SK-N-SH treated with all-trans-retinoic acid at 6 μM for 48 hours (cell line): Measurements from ENCODE around the gene AP5Z1.
A peak's percentile ranks its signal among the peaks of the same experiment; 100 is the strongest.

ENCODE experiments used
- ATAC-seq: fragments of 200-7000 bp; cut with Tn5 transposase; 3 replicates; pipeline ENCODE4 v1.9.1; 2020; ENCODE audit warnings: mild to moderate bottlenecking, moderate library complexity
- ARNTL ChIP-seq: fragments of 450-650 bp; formaldehyde crosslinking; IDR thresholded peaks from 2 replicates; pipeline ENCODE4 v1.5.0; 2020; ENCODE audit warnings: low read depth, mild to moderate bottlenecking, moderate library complexity, borderline replicate concordance
- BACH2 ChIP-seq: fragments of 250-450 bp; sonication (Bioruptor Pico); IDR thresholded peaks from 2 replicates; pipeline ENCODE4 v1.9.0; 2021; ENCODE audit warnings: mild to moderate bottlenecking, borderline replicate concordance
- CSDC2 ChIP-seq: fragments of 250-450 bp; sonication (Bioruptor Pico); IDR thresholded peaks from 2 replicates; pipeline ENCODE4 v1.5.0; 2020; ENCODE audit warnings: mild to moderate bottlenecking, moderate library complexity
- ESRRG ChIP-seq: fragments of 250-450 bp; sonication (Bioruptor Pico); IDR thresholded peaks from 2 replicates; pipeline ENCODE4 v1.6.1; 2021; ENCODE audit warnings: mild to moderate bottlenecking
- GLIS3 ChIP-seq: fragments of 250-450 bp; sonication (Bioruptor Pico); IDR thresholded peaks from 2 replicates; pipeline ENCODE4 v1.5.0; 2020; ENCODE audit warnings: mild to moderate bottlenecking, moderate library complexity
- ISL1 ChIP-seq: fragments of 250-450 bp; sonication (Bioruptor Pico); IDR thresholded peaks from 2 replicates; pipeline ENCODE4 v2.1.2; 2022; ENCODE audit warnings: mild to moderate bottlenecking, moderate library complexity
- OSR1 ChIP-seq: fragments of 250-450 bp; sonication (Bioruptor Pico); IDR thresholded peaks from 2 replicates; pipeline ENCODE4 v1.8.0; 2022; ENCODE audit warnings: moderate library complexity, mild to moderate bottlenecking, inconsistent platforms
- PATZ1 ChIP-seq: fragments of 250-450 bp; sonication (Bioruptor Pico); IDR thresholded peaks from 2 replicates; pipeline ENCODE4 v1.8.0; 2020; ENCODE audit warnings: mild to moderate bottlenecking, moderate library complexity, borderline replicate concordance
- PPARA ChIP-seq: fragments of 250-450 bp; sonication (Bioruptor Pico); IDR thresholded peaks from 2 replicates; pipeline ENCODE4 v1.5.0; 2020; ENCODE audit warnings: mild to moderate bottlenecking, borderline replicate concordance
- RARB ChIP-seq: fragments of 250-450 bp; sonication (Bioruptor Pico); IDR thresholded peaks from 2 replicates; pipeline ENCODE4 v1.8.0; 2021; ENCODE audit warnings: mild to moderate bottlenecking, moderate library complexity
- SNAI2 ChIP-seq: fragments of 250-450 bp; sonication (Bioruptor Pico); IDR thresholded peaks from 2 replicates; pipeline ENCODE4 v1.5.0; 2020; ENCODE audit warnings: mild to moderate bottlenecking, moderate library complexity
- ZFP3 ChIP-seq: fragments of 250-450 bp; sonication (Bioruptor Pico); IDR thresholded peaks from 2 replicates; pipeline ENCODE4 v1.5.0; 2020; ENCODE audit warnings: mild to moderate bottlenecking, moderate library complexity
- ZNF565 ChIP-seq: fragments of 450-650 bp; formaldehyde crosslinking; conservative IDR thresholded peaks from 2 replicates; pipeline ENCODE4 v1.5.0; 2020; ENCODE audit warnings: low read depth, mild to moderate bottlenecking, moderate library complexity
- ZNF70 ChIP-seq: fragments of 450-650 bp; formaldehyde crosslinking; IDR thresholded peaks from 2 replicates; pipeline ENCODE4 v1.5.0; 2020; ENCODE audit warnings: mild to moderate bottlenecking, moderate library complexity
- ZNF8 ChIP-seq: fragments of 450-650 bp; formaldehyde crosslinking; IDR thresholded peaks from 2 replicates; pipeline ENCODE4 v1.5.0; 2020; ENCODE audit warnings: mild to moderate bottlenecking, moderate library complexity
- TF ChIP-seq, protein P1 (sequence below): fragments of 250-450 bp; sonication (Bioruptor Pico); IDR thresholded peaks from 2 replicates; pipeline ENCODE4 v1.5.0; 2020; ENCODE audit warnings: mild to moderate bottlenecking, moderate library complexity
- TF ChIP-seq, protein P2 (sequence below): fragments of 250-450 bp; sonication (Bioruptor Pico); IDR thresholded peaks from 2 replicates; pipeline ENCODE4 v1.5.1; 2020; ENCODE audit warnings: low read depth, mild to moderate bottlenecking, moderate library complexity
- TF ChIP-seq, protein P3 (sequence below): fragments of 250-450 bp; sonication (Bioruptor Pico); IDR thresholded peaks from 2 replicates; pipeline ENCODE4 v1.8.0; 2021; ENCODE audit warnings: low read depth, mild to moderate bottlenecking, moderate library complexity, borderline replicate concordance
- TF ChIP-seq, protein P4 (sequence below): fragments of 250-450 bp; sonication (Bioruptor Pico); IDR thresholded peaks from 2 replicates; pipeline ENCODE4 v1.5.1; 2021; ENCODE audit warnings: mild to moderate bottlenecking, moderate library complexity

AP5Z1 gene

GRCh38 chr7:4737300-4737699 lies 38.1 kb upstream of the AP5Z1 start:
- no peak for TF ChIP-seq GLIS3
- no peak for TF ChIP-seq ZNF8 (CRISPR knock-in tag)
- TF ChIP-seq, protein P1, sequence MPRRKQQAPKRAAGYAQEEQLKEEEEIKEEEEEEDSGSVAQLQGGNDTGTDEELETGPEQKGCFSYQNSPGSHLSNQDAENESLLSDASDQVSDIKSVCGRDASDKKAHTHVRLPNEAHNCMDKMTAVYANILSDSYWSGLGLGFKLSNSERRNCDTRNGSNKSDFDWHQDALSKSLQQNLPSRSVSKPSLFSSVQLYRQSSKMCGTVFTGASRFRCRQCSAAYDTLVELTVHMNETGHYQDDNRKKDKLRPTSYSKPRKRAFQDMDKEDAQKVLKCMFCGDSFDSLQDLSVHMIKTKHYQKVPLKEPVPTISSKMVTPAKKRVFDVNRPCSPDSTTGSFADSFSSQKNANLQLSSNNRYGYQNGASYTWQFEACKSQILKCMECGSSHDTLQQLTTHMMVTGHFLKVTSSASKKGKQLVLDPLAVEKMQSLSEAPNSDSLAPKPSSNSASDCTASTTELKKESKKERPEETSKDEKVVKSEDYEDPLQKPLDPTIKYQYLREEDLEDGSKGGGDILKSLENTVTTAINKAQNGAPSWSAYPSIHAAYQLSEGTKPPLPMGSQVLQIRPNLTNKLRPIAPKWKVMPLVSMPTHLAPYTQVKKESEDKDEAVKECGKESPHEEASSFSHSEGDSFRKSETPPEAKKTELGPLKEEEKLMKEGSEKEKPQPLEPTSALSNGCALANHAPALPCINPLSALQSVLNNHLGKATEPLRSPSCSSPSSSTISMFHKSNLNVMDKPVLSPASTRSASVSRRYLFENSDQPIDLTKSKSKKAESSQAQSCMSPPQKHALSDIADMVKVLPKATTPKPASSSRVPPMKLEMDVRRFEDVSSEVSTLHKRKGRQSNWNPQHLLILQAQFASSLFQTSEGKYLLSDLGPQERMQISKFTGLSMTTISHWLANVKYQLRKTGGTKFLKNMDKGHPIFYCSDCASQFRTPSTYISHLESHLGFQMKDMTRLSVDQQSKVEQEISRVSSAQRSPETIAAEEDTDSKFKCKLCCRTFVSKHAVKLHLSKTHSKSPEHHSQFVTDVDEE (CRISPR knock-in tag): no peak
- TF ChIP-seq ISL1 (CRISPR knock-in tag): no peak
- no peak for TF ChIP-seq ZNF70 (CRISPR knock-in tag)
- no peak for TF ChIP-seq ESRRG (CRISPR knock-in tag)
- TF ChIP-seq, protein P2, sequence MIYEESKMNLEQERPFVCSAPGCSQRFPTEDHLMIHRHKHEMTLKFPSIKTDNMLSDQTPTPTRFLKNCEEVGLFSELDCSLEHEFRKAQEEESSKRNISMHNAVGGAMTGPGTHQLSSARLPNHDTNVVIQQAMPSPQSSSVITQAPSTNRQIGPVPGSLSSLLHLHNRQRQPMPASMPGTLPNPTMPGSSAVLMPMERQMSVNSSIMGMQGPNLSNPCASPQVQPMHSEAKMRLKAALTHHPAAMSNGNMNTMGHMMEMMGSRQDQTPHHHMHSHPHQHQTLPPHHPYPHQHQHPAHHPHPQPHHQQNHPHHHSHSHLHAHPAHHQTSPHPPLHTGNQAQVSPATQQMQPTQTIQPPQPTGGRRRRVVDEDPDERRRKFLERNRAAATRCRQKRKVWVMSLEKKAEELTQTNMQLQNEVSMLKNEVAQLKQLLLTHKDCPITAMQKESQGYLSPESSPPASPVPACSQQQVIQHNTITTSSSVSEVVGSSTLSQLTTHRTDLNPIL (CRISPR knock-in tag): no peak
- TF ChIP-seq RARB: no peak
- TF ChIP-seq CSDC2 (CRISPR knock-in tag): no peak
- no peak for TF ChIP-seq PATZ1 (CRISPR knock-in tag)
- TF ChIP-seq ARNTL (CRISPR knock-in tag): no peak
- no peak for TF ChIP-seq PPARA (CRISPR knock-in tag)
- no peak for TF ChIP-seq BACH2
- TF ChIP-seq, all 23 proteins: peak for 0
- ATAC-seq: no peak

DNA sequence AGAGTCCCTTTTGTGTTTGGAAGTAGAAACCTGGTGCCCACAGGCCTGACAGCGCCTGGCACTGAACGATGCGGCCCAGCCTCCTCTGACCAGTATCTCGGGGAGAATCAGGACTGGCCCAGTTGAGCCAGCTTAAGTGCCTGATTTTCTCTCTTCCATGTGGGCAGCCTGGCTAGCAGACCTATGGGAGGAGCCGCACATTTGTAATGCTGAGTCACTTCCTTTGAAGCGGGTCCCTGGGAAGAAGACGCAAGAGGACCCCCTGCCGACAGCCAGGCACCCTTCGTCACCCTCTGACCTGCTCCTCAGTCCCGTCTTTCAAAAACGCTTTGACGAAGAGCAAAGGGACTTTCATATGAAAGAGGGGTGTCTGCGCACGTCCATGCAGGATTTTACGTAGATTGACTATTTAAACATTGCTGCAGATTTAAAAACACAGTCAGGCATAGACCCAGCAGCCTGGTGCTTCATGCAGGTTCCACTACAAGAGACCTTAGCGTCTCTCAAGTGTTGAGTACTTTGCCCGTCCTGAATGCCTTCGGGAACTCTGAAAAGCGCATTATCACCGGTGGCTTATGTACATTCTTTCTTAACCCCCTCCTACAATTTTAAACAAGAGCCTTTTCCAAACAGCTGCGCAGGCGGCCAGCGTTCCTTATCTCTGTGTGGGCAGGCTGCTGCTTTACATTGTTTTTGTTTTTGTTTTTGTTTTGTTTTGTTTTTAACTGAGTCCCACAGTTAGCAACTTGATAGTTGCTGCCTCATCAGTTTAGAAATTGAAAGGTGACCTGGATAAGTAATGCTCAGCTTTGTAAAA lies 36.5 kb upstream of the AP5Z1 start:
- ATAC-seq: peak; percentile 80
- peak; percentile 55 for TF ChIP-seq ISL1 (CRISPR knock-in tag)
- peak; percentile 7; the same call in 1 of the 2 replicates for TF ChIP-seq BACH2
- TF ChIP-seq, protein P1 (CRISPR knock-in tag): no peak
- no peak for TF ChIP-seq ARNTL (CRISPR knock-in tag)
- TF ChIP-seq SNAI2 (CRISPR knock-in tag): 0 out of 2 replicates have a peak, but pooled peaks have one; percentile 36
- no peak for TF ChIP-seq GLIS3
- TF ChIP-seq, protein P3, sequence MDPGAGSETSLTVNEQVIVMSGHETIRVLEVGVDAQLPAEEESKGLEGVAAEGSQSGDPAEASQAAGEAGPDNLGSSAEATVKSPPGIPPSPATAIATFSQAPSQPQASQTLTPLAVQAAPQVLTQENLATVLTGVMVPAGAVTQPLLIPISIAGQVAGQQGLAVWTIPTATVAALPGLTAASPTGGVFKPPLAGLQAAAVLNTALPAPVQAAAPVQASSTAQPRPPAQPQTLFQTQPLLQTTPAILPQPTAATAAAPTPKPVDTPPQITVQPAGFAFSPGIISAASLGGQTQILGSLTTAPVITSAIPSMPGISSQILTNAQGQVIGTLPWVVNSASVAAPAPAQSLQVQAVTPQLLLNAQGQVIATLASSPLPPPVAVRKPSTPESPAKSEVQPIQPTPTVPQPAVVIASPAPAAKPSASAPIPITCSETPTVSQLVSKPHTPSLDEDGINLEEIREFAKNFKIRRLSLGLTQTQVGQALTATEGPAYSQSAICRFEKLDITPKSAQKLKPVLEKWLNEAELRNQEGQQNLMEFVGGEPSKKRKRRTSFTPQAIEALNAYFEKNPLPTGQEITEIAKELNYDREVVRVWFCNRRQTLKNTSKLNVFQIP (CRISPR knock-in tag): no peak
- TF ChIP-seq ZFP3 (CRISPR knock-in tag): peak; percentile 66; the same call in 1 of the 2 replicates
- no peak for TF ChIP-seq CSDC2 (CRISPR knock-in tag)

DNA sequence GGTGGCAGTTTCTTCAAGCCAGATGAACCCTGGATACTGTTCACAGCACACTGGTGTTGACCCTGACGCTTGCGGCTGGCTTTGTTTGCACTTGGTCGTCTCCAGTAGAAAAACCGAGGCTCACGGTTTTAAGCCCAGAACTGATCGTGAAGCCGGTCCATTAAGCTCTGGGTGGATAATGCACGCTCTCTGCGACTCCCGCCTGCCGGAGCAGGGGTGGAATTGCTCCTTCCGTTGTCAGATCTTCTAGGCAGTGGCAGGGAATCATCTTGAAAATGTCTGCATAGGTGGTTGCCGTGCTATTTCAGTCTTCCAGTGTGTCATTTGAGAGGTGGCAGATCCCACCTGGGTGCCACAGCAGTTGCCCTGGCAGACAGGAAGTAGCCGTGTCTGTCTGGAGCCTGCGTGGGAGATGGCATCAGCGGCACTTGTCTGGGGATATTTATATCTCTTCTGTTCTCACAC lies 35.9 kb upstream of the AP5Z1 start:
- no peak for ATAC-seq
- TF ChIP-seq ZFP3 (CRISPR knock-in tag) (no peak), OSR1 (CRISPR knock-in tag) (no peak), ARNTL (CRISPR knock-in tag) (no peak), ESRRG (CRISPR knock-in tag) (no peak), ZNF8 (CRISPR knock-in tag) (no peak), ZNF565 (no peak), ISL1 (CRISPR knock-in tag) (no peak), SNAI2 (CRISPR knock-in tag) (no peak)
- TF ChIP-seq, protein P1 (CRISPR knock-in tag): no peak
- TF ChIP-seq, protein P4, sequence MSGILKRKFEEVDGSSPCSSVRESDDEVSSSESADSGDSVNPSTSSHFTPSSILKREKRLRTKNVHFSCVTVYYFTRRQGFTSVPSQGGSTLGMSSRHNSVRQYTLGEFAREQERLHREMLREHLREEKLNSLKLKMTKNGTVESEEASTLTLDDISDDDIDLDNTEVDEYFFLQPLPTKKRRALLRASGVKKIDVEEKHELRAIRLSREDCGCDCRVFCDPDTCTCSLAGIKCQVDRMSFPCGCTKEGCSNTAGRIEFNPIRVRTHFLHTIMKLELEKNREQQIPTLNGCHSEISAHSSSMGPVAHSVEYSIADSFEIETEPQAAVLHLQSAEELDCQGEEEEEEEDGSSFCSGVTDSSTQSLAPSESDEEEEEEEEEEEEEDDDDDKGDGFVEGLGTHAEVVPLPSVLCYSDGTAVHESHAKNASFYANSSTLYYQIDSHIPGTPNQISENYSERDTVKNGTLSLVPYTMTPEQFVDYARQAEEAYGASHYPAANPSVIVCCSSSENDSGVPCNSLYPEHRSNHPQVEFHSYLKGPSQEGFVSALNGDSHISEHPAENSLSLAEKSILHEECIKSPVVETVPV: no peak
